Neural cell (in vitro differentiated cells): ENCODE data around the gene REEP6.

Experiments
- EP300 ChIP-seq: fragments of 450-650 bp; conservative IDR thresholded peaks from 2 replicates; pipeline ENCODE4 v1.6.1; 2014; ENCODE audit warnings: antibody characterized with exemption, mild to moderate bottlenecking, moderate library complexity; ENCODE audit not compliant: poor library complexity, severe bottlenecking
- EZH2 ChIP-seq: fragments of 200-600, 300-800 bp; shearing (Covaris generic), sonication (generic); IDR thresholded peaks from 2 replicates; pipeline ENCODE4 v1.6.1; 2014; ENCODE audit warnings: antibody characterized with exemption, low read length, borderline replicate concordance, mild to moderate bottlenecking; ENCODE audit not compliant: insufficient read depth, poor library complexity, severe bottlenecking
- POLR2AphosphoS5 ChIP-seq: IDR thresholded peaks from 2 replicates; pipeline ENCODE4 v1.6.1; 2012
- SMC3 ChIP-seq: fragments of 450-650 bp; conservative IDR thresholded peaks from 2 replicates; pipeline ENCODE4 v1.6.1; 2014; ENCODE audit warnings: antibody characterized with exemption, mild to moderate bottlenecking, moderate library complexity; ENCODE audit not compliant: poor library complexity
- TF ChIP-seq, protein P1 (sequence below): fragments of 450-650 bp; IDR thresholded peaks from 2 replicates; pipeline ENCODE4 v1.5.1; 2014; ENCODE audit warnings: antibody characterized with exemption, mild to moderate bottlenecking, moderate library complexity; ENCODE audit not compliant: poor library complexity, severe bottlenecking
- TF ChIP-seq, protein P2 (sequence below): IDR thresholded peaks from 2 replicates; pipeline ENCODE4 v1.6.1; 2012; ENCODE audit warnings: borderline replicate concordance

DNA sequence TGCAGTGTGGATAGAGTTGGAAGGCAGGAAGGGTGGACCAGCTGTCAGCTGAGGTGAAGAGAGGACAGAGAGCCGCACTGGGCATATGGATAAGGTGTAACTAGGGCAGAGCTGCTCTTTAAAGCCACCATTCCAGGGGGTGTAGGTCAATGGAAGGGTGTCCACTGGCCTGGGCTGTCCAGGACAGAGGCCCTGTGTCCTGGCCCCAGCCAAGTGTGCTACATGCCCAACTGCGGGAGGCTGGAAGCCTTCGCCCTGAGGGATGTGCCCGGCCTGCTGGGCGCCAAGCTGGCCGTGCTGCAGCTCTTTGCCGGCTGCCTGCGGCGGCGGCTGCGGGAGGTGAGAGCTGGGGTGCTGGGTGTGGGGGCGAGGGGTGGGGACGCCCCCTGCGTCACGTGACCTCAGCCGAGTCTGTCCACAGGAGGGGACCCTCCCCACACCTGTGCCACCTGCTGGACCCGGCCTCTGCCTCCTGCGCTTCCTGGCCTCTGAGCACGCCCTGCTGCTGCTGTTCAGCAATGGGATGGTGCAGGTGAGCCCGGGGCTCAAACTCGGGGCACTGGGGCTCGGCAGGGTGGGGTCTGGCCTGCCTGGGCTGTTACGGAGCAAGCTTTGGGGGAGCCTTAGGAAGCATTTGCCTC lies 42.6 kb downstream of the REEP6 start:
- TF ChIP-seq SMC3 (no peak), EP300 (no peak), EZH2 (no peak), POLR2AphosphoS5 (no peak)
- TF ChIP-seq, protein P1, sequence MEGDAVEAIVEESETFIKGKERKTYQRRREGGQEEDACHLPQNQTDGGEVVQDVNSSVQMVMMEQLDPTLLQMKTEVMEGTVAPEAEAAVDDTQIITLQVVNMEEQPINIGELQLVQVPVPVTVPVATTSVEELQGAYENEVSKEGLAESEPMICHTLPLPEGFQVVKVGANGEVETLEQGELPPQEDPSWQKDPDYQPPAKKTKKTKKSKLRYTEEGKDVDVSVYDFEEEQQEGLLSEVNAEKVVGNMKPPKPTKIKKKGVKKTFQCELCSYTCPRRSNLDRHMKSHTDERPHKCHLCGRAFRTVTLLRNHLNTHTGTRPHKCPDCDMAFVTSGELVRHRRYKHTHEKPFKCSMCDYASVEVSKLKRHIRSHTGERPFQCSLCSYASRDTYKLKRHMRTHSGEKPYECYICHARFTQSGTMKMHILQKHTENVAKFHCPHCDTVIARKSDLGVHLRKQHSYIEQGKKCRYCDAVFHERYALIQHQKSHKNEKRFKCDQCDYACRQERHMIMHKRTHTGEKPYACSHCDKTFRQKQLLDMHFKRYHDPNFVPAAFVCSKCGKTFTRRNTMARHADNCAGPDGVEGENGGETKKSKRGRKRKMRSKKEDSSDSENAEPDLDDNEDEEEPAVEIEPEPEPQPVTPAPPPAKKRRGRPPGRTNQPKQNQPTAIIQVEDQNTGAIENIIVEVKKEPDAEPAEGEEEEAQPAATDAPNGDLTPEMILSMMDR = no peak
- TF ChIP-seq, protein P2, sequence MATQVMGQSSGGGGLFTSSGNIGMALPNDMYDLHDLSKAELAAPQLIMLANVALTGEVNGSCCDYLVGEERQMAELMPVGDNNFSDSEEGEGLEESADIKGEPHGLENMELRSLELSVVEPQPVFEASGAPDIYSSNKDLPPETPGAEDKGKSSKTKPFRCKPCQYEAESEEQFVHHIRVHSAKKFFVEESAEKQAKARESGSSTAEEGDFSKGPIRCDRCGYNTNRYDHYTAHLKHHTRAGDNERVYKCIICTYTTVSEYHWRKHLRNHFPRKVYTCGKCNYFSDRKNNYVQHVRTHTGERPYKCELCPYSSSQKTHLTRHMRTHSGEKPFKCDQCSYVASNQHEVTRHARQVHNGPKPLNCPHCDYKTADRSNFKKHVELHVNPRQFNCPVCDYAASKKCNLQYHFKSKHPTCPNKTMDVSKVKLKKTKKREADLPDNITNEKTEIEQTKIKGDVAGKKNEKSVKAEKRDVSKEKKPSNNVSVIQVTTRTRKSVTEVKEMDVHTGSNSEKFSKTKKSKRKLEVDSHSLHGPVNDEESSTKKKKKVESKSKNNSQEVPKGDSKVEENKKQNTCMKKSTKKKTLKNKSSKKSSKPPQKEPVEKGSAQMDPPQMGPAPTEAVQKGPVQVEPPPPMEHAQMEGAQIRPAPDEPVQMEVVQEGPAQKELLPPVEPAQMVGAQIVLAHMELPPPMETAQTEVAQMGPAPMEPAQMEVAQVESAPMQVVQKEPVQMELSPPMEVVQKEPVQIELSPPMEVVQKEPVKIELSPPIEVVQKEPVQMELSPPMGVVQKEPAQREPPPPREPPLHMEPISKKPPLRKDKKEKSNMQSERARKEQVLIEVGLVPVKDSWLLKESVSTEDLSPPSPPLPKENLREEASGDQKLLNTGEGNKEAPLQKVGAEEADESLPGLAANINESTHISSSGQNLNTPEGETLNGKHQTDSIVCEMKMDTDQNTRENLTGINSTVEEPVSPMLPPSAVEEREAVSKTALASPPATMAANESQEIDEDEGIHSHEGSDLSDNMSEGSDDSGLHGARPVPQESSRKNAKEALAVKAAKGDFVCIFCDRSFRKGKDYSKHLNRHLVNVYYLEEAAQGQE = no peak
